Cardiac muscle cell (in vitro differentiated cells and primary cell): ENCODE data around the gene BAX. TPM values are rescaled to one million over a fixed set of nuclear protein-coding genes. Genes with fewer than 3 reads are reported as not detected.
A peak's percentile ranks its signal among the peaks of the same experiment; 100 is the strongest.
"Not testable (repeated sequence)": the region's sequence is repeated elsewhere in the genome, so short reads cannot be mapped to it uniquely, and the experiment has no call there.

Source experiments
- DNase-seq, 2 donors: peaks; one replicate each; pipeline versions ENCODE4 v3.0.0 to v3.0.0-alpha.2; 2010 to 2017; ENCODE audit warnings: low read depth in 1 of 2, low spot score in 1 of 2
- H3K27ac ChIP-seq: fragments of 200-600 bp; sonication (generic); 2 replicates; pipeline ENCODE4 v1.5.1; 2016
- H3K27me3 ChIP-seq: fragments of 200-600 bp; sonication (generic); 2 replicates; pipeline ENCODE4 v1.6.0; 2016; ENCODE audit warnings: control low read depth
- H3K36me3 ChIP-seq: fragments of 200-600 bp; sonication (generic); 2 replicates; pipeline ENCODE4 v1.5.1; 2016; ENCODE audit warnings: control low read depth
- H3K4me1 ChIP-seq: fragments of 200-600 bp; sonication (generic); 2 replicates; pipeline ENCODE4 v1.8.1; 2017; ENCODE audit warnings: low read depth, mild to moderate bottlenecking, mixed run types
- H3K4me3 ChIP-seq: fragments of 200-600 bp; sonication (generic); 2 replicates; pipeline ENCODE4 v1.5.1; 2016; ENCODE audit warnings: mild to moderate bottlenecking
- H3K9me3 ChIP-seq: fragments of 200-600 bp; sonication (generic); 2 replicates; pipeline ENCODE4 v1.5.1; 2017; ENCODE audit warnings: low read depth, mild to moderate bottlenecking, control low read depth
- polyA plus RNA-seq: library from polyadenylated mRNA; unstranded; fragments of >200 nt; fragmentation: Nextera tagmentation; extraction: Ambion mirVana; gene quantifications from 2 replicates; pipeline ENCODE4 v1.2.1, GENCODE V29; 2016
- total RNA-seq: library from RNA; depleted of rRNA; stranded (reverse); fragments of >200 nt; gene quantifications from 2 replicates; pipeline ENCODE4 v1.2.3, GENCODE V29; 2016
- TF ChIP-seq, protein P1 (sequence below): IDR thresholded peaks from 2 replicates; pipeline ENCODE4 v1.5.1; 2012; ENCODE audit warnings: low read depth, mild to moderate bottlenecking, low read length

Gene BAX
- total and polyA plus RNA-seq, 2 experiments from 2014 or later, result 64.2 to 95.2 TPM

DNA sequence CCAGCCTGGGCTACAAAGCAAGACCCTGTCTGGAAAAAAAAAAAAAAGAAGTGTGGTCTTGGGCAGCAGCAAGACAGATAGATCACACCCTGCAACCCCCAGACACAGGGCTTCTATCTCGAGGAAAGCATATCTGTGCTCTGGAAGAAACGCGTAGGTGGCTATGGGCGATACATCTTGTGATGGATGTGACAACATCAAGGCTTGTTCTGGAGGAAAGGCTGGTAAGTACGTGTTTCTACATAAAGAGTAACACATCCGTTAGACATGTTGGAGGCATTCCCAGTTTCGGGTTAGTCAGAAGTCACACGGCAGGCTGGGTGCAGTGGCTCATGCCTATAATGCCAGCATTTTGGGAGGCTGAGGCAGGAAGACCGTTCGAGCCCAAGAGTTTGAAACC lies 27.8 kb upstream of the BAX start:
- H3K27me3 ChIP-seq, result peaks cover under 1% of the 10 kb centered on the region
- no peak overlapping the region for H3K27ac ChIP-seq
- DNase-seq, result peak in 1 of 2 donors; percentile 97
- H3K4me1 ChIP-seq, result no peaks in the 10 kb centered on the region
- TF ChIP-seq, protein P1, sequence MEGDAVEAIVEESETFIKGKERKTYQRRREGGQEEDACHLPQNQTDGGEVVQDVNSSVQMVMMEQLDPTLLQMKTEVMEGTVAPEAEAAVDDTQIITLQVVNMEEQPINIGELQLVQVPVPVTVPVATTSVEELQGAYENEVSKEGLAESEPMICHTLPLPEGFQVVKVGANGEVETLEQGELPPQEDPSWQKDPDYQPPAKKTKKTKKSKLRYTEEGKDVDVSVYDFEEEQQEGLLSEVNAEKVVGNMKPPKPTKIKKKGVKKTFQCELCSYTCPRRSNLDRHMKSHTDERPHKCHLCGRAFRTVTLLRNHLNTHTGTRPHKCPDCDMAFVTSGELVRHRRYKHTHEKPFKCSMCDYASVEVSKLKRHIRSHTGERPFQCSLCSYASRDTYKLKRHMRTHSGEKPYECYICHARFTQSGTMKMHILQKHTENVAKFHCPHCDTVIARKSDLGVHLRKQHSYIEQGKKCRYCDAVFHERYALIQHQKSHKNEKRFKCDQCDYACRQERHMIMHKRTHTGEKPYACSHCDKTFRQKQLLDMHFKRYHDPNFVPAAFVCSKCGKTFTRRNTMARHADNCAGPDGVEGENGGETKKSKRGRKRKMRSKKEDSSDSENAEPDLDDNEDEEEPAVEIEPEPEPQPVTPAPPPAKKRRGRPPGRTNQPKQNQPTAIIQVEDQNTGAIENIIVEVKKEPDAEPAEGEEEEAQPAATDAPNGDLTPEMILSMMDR, result no peak
- no peak overlapping the region for H3K4me3 ChIP-seq
- no peaks in the 10 kb centered on the region for H3K36me3 ChIP-seq
- H3K9me3 ChIP-seq, result no peaks in the 10 kb centered on the region

- H3K9me3 ChIP-seq, H3K27ac ChIP-seq, H3K36me3 ChIP-seq, DNase-seq, H3K27me3 ChIP-seq, H3K4me3 ChIP-seq, H3K4me1 ChIP-seq: not testable (repeated sequence)
Measured at GRCh38 chr19:48927692-48928091, 27.0 kb upstream of the BAX start.

GRCh38 chr19:48928164-48929025 lies 26.3 kb upstream of the BAX start:
- Histone ChIP-seq H3K9me3 (no peaks in the 10 kb centered on the region), H3K4me3 (no peak overlapping the region), H3K36me3 (no peaks in the 10 kb centered on the region), H3K4me1 (no peaks in the 10 kb centered on the region), H3K27ac (no peak overlapping the region), H3K27me3 (peaks cover 2% of the 10 kb centered on the region)
- TF ChIP-seq, protein P1, result no peak
- DNase-seq, result peak in 1 of 2 donors; percentile 79

GRCh38 chr19:48933382-48933932 lies 21.2 kb upstream of the BAX start, which contains the start of gene DHDH:
Gene DHDH (plus strand): TSS chr19:48933699. CDS start chr19:48933722, 23 bp downstream.
- H3K4me3 ChIP-seq, result peak within 1 kb of the TSS; percentile 32
- peak; percentile 60 to 92 for DNase-seq
- H3K36me3 ChIP-seq, result no peaks in the 10 kb centered on the region
- no peak within 1 kb of the TSS for H3K27ac ChIP-seq
- H3K9me3 ChIP-seq, result no peaks in the 10 kb centered on the region
- H3K27me3 ChIP-seq, result peaks cover 2% of the 10 kb centered on the region
- peaks cover 9% of the 10 kb centered on the region for H3K4me1 ChIP-seq
- TF ChIP-seq, protein P1, result no peak

DNA sequence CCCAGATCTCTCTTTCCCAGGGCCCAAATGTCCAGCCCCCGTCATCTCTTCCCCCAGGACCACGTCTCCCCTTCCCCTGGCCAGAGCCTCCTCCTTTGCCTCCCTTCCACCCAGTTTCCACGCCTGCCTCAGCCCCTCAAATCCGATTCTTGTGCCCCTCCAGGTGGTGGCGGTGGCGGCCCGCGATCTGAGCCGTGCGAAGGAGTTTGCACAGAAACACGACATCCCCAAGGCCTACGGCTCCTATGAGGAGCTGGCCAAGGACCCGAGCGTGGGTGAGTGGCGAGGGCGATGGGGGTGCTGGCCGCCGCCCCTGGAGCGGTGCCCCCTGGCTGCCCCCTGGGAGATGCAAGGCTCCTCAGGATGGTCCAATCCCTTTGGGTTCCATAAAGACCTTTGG lies 19.8 kb upstream of the BAX start:
- Histone ChIP-seq H3K36me3 (no peaks in the 10 kb centered on the region), H3K4me1 (peaks cover 9% of the 10 kb centered on the region), H3K27ac (no peak overlapping the region), H3K4me3 (no peak overlapping the region), H3K9me3 (no peaks in the 10 kb centered on the region), H3K27me3 (peaks cover 2% of the 10 kb centered on the region)
- DNase-seq, result no peak
- TF ChIP-seq, protein P1, result no peak

DNA sequence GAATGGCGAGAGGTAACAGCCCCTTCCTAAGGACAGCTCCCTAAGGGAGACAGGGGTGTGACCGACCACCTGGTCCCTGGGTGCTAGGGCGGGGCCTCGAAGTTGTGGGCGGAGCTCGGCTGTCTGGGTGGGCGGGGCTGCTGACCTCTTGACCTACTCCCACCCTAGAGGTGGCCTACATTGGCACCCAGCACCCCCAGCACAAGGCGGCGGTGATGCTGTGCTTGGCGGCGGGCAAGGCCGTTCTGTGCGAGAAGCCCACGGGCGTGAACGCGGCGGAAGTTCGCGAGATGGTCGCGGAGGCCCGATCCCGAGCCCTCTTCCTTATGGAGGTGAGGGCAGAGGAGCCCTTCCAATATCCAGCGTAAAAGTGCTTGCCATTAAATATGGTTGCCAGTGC lies 18.8 kb upstream of the BAX start:
- H3K4me3 ChIP-seq, result no peak overlapping the region
- DNase-seq, result no peak
- TF ChIP-seq, protein P1, result no peak
- no peaks in the 10 kb centered on the region for H3K9me3 ChIP-seq
- H3K27ac ChIP-seq, result no peak overlapping the region
- H3K4me1 ChIP-seq, result peaks cover 9% of the 10 kb centered on the region
- H3K27me3 ChIP-seq, result peaks cover 2% of the 10 kb centered on the region
- no peaks in the 10 kb centered on the region for H3K36me3 ChIP-seq
